ENCODE results near the gene RPP25L.

Gene RPP25L

DNA sequence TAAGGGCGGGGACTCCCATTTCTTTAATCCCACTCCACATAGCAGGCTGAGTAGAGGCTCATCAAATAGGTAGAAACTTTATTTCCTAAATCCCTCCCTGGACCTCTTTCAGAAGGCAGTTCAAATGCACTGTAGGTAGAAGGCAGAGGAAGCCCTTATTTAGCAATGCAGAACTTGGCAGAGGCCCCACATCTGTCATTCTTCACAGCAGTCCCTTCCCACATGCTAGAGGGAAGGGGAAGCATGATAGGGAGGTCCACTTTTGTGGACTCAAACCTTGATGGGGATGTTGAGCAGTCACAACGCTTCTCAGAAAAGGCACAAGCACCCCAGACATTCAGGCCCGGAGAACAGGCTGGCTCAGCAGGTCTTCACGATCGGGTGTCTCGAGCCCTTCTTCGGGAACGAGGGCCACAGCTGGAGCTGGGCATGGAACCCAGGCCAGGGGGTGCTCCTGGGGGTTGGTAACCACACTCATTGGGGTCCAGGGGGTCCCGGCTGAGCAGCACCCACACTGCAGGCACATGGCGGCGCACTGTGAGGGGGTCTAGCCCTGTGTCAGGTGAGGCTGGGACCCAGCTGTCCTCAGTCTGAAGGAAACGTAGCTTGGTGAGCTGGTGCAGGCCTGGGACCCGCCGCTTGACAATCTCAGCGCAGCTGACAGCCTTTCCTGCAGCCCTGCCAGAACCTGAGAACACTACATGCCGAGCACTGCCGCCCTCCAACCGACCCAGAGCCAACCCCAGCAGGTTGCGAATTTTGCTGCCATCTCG is 1.3 kb downstream of the RPP25L start:
- no peak for DNase-seq

DNA sequence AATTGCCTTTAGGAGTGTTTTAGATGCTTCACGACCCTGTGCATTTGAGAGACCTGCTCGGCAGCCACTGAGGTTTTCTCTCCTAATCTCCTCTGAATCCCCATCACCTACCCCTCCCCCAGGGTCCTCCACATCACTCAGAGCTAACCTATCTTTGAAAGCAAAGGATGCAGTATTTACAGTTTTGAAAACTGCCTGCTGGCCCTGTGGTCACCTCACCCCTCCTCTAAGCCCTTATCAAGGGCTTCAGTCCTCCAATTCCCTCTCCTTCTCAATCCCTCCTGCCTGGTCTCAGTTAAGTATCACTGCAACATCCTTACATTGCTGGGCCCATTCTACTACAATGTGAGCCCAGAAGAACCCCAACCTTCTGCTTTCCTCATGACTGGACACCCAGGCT is 4.6 kb downstream of the RPP25L start:
- DNase-seq: no peak

DNA sequence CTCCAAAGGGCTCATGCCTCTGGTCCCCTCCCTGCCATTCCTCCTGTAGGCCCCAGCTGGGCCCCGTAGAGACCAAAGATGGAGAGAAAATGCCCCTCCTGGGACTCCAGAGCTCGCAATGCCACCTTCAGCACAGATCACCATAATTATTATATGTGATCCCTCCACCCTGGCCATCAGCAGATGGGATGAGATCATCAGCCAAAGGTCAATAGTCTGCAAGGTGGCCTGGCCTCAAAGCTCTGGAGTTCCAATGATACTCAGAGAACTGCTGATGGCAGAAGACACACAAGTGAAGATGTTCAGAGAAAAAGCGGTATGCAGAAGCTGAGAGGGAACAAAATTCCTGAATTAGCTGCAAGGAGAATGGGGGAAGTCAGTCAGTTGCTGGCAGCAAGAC is 5.0 kb downstream of the RPP25L start:
- DNase-seq: no peak

DNA sequence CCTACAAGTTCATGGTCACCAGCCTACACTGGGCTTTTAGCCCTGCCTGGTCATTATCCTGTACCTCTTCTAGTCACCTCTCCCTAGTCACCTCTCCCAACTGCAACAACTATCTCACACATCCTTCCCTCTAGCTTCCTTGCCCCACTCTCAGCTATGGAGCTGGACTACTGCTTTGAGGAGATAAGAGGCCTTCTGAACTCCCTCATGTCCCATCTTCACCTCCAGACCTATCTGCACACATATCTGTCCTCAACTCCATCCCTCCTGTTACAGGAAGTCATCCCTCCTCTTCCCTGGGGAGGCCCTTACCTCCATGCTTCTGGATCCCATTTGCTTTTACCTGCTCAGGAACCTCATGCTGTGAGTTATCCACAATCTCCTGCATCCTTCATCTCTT is 5.7 kb downstream of the RPP25L start:
- no peak for DNase-seq

DNA sequence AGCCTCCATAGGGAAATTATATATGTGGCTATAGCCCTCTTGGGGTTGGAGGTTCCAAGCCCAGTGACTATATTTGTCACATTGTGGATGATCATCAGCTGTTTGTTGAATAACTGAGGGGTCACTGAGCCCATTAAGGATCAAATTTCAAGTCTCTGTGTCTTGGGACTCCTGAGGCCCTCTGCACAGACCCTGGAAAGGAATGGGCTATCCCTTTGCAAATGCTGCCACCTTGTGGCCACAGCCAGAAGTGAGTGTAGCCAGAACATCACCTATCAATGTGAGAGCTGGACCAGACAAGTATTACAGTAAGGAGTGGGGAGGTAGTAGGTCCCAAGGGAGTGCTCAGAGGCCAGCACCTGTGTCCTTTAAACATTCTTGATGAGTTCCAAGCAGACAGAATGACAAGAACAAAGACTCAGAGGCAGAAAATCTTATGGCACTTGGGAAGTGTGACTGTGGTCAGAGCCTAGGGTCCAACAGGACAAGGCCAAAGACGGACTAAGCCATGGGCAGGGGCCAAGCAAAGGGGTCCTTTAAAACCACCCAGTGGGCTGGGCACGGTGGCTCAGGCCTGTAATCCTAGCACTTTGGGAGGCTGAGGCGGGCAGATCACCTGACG is 8.2 kb downstream of the RPP25L start:
- peak; percentile 41 to 54 for DNase-seq

DNA sequence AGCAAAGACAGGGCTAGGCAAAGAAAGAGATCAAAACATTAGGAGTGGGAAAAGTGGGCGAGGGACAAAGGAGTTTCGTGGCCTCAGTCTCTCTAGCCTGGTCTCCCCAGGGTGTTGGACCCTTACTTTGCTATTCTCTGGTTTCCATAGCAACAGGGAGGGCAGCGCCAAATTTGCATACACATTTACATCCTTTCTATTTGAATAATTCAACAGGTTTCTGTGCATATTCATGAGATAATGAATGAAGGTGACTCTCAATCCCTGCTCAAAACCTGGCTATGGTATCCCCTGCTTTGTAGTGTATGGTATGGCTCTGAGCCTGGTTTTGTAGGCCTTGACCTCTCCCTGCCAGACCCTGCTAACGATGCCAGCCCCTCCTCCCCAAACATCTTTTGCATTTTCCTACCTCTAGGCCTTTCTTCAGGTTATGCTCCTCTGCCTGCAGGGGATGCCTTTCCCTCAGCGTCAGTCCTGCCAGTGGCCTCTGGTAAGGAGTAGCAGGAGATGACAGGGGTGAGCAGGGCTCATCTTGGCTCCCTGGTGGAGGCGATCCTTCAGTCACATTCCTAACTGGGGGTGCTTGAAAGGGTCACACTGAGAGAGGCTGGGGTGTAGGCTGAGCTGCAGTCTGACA is 9.8 kb downstream of the RPP25L start:
- DNase-seq: no peak

DNA sequence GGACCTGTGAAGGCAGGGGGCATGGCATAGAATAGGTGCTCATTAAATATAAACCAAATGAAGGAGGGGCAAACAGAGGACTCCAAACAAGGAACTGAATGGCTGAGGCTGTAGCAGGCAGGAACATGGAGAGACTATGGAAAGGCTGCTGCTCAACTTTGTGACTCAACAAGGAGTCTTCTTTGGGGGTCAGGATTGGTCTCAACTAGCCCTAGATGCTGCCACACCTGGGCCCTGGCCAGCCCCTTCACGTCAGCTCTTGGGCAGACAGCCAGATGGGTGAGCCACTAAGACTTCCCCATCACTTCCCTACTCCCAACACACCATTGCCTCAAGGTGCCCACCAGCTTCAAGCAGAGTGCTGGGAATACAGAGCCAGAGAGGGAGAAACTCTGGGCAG is 11.0 kb downstream of the RPP25L start:
- no peak for DNase-seq

DNA sequence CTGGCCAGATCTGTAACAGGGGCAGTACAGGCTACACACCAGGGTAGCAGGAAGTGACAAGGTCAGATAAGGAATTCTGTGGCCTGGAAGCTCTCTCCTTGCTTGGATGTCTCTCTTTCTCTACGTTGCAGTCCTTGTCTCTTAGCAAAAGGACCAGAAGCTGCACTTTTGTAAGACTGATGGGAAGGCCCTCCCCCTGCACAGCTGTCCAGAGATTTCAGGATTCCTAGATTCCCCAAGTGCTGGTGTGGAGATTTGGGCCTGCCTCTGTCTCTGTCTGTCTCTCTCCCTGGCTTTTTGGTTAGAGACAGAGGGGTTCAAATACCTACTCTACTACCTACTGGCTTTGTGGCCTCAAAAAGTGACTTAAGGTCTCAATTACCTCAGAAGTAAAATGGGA is 12.4 kb downstream of the RPP25L start:
- no peak for DNase-seq

DNA sequence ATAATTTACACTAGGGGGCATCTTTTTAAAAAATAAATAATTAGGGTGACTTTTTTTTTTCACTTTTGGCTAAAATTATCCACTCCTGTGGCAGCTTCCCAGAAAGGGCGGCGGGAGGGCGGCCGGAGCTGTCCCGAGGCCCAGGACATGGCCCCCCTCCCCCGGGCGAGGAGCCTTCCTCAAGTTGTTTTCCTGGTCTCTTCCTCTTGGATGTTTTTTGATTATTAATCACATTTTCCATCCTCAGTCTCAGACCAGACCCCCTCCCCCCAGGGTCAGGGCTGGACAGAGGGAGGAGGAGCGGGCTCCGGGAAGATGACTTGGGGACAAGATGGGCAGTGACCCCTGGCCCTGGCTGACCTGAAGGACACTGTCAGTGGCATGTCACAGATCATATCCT is 17.7 kb downstream of the RPP25L start:
- no peak for DNase-seq

DNA sequence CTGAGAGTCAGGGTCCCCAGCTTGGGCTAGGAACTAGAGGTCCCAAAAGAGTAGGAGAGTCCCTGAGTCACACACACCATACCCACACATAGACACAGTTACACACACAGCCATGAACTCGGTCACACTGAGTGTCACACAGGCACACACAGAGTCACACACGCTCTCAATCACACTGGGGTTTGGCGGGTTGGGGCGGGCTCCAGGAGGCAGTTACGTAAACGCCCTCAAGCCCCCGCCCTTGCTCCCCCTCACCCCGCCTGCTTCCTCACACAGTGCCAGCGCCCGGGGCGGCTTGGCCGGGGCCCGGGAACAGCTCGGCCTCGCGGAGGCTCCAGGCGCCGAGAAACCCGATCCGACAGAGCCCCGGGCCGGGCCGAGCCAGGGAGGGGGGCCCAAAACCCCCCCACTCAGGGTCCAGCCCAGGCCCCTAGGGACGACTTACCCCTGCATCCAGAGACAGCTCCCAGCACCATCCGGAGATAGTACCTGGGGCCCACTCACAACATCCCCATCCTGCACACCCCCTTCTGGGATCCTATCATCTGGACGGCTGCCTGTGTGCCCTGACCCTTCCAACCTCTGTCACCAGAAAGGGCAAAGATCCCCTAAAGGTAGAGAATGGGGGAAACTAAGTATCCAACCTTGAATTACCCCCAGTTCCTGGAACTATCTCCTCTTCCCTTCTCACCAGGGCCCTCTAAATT is 18.8 kb downstream of the RPP25L start:
- DNase-seq: no peak

DNA sequence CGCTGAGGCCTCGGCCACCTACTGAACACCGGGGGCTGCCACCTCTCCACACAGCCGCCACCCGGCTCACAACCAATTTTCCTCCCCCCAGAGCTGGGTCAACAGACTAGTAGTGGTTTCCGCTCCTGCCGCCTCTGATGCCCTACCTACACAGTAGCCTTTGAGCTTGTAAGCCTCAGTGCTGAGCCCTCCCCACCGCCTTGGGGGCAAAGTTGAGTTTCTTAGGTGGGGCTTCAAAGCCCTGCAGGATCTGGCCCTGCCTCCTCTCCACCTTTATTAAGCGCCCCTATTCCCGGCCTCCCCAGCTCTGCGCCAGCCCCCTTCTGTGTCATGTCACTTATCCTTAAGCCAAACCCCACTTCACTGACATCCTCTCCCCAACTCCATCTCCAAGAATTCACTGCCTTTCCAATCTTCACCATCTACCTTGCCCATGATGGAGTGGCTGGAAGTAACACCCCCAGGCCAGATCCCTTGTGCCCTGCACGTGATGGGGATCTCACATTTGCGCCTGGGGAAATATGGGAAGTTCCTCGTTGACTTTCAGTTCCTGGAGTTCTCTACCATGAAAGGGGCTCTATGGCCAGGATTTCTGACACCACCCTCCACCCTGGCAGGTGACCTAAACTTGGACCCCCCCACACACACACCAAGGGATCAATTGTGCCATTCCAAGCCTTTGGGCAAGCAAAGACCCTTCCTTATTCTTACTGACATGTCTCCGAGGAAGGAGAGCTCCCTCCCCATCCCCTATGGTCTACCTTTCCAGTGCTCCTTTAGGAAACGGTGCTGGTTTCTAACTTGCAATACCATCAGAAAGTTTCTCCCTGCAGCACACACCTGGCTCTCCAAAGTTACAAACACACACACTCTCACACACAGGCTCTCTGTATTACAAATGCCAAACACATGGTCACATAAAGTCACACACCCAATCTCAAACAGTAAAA is 19.7 kb downstream of the RPP25L start:
- no peak for DNase-seq

DNA sequence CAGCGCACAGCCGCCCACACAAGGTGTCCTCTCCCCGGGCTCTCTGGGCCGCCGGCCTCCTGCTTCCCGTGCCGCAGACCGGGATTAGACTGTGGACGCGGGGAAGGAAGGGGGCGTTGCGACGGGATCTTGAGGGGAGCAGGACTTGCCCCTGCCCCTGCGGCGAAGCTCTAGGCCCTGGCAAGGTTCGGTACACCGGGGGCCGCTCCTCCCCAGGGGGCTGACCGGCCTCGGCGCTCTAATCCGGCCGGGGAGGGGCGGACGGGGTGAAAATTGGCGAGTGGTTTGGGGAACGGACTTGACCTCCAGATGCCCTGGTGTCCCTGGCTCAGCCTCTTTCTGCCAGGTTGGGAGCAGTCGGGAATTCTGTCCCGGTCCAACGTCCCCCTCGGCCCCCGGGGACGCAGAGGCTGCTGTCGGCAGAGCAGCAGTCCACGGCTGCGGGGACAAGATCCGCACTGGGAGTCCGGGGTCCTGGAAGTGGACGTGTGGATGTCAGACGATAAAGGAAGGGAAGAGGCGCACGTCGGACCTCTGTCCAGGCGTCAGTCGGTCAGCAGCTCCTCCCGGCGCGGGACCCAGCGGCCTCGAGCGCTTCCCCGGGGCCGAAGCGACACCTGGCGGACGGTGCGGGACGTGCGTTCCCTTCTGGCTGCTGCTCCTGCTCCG is 20.5 kb downstream of the RPP25L start:
- DNase-seq: peak; percentile 31 to 51

DNA sequence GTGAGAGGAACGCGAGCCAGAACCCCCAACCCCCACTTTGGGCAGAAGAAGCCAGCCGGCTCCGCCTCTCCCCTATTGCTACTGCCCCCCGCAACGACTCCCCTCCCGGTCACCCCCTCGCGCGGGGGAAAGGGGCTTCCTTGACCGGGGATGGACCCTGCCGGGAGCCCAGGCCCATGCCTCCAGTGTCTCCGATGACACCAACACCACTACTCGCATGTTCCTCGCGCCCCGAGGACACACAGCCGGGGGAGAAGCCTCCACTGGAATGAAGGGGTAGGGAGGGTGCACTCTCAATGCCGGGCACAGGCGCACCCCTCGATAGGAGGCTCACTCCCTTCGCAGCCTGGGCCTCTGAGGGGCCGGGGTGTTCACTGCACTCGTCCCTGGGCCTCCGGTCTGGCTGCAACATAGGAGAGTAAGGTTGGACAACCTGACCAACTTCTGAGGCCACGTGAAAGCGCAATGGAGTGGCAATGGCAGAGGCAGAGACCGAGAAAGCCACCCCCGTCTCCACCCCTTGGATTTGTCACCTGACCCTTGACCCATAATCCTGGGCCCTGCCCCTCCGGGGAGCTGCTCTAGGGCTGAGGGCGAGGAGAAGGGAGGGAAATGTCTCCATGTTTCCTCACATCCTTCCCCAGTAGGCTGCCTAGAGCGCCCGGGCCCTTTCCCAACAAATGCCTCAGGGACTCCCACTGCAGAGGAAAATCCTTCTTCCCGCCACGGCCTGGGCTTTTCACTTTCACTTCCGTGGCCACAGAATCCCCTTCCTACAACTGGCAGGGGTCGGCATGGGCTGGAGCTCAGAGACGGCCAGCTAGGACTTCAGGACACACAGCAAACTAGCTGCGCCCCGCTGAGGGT is 21.3 kb downstream of the RPP25L start:
- no peak for DNase-seq

DNA sequence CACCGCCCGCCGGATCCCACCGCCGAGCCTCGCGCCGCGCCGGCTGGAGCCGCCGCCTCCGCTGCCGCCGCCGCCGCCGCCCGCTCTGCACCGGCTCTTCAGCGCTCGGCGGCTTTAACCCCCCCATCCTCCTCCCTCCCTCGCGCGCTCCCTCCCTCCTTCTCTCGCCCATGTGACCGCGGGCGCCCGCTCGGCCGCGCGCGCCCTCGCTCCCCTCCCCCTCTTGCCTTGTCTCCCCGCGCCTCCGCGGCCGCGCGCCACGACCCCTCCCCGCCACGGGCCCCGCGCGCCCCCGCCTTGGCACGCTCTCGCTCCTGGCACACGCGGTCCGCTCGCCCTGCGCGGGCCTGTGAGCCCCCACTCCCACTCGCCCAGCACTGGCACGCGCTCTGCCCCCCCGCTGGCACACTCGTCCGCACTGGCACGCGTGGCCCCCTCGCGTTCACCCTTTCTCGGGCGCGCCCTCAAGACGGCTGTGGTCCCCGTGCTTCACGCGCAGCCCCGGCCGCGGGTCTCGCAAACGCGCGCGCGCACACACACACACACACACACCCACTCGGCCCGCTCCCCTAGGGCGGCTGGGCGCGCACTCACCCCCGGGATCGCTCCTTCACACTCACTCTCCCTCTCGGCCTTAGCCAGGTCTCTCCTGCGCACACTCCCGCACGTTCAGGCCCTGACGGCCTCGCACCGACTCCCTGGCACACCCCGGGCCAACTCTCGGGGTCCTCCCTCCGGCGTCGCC is 22.1 kb downstream of the RPP25L start, which contains the start of gene CNTFR:
Gene CNTFR (minus strand): TSS at position 89 of the 745 bp plus-strand sequence. CDS start 20,743 bp downstream, outside the sequence.
- no peak for DNase-seq

DNA sequence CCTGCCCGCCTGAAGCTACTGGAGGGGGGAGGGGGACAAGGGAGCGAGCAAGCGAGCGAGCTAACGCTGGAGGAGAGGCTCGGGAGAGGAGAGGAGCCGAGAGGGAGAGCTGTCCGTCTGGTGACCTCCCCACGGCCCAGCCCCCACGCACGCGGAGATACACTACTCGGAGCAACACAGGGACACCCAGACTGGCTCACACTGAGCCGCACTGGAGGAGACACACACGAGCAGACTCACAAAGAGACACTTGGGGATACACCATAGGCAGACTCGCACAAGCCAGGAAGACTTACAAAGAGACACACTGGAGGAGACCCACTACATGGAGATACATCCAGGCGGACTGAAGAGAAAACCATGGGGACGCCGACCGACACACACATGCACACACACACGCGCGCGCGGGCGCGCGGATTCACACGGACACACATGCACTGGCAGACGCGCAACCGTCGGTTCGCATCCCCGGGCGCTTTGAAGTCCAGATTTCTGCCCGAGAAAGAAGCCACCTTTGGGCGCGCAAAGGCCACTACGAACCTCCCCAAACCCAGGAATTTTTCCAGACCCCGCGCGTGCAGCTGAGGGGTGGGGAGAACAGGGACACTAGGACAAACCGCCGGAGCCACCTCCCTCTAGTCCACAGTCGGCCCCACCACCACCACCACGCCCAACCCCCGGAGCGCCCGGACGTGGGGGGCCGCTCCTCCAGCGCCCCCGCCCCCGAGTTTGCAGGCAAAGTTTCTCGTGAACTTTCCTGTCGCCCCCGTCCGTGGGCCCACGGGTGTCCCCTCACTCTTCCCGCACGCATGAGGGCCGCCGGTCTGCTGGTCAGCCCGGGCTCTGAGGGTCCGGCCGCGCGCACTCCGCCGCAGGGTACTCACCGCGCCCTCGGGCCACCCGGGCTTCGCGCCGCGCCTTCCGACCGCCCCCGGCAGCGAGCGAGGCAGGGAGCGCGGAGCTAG is 22.9 kb downstream of the RPP25L start:
- DNase-seq: no peak

DNA sequence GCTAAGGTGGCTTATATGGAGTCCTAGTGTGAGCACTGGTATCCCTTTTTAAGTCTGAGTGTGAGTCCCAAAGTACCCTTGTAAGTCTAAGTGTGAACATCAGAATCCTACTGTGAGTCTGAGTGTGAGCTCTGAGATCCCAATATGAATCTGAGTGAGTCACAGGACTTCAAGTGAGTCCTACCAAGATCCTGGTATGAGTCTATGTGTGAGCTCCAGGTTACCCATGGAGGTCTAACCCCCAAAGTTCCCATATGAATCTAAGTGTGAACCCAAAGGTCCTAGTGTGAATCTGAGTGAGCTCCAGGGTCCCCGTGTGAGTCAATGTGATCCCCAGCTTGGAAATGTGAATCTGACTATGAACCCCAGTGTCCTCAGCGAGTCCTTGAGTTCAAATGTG is 24.6 kb downstream of the RPP25L start:
- no peak for DNase-seq

DNA sequence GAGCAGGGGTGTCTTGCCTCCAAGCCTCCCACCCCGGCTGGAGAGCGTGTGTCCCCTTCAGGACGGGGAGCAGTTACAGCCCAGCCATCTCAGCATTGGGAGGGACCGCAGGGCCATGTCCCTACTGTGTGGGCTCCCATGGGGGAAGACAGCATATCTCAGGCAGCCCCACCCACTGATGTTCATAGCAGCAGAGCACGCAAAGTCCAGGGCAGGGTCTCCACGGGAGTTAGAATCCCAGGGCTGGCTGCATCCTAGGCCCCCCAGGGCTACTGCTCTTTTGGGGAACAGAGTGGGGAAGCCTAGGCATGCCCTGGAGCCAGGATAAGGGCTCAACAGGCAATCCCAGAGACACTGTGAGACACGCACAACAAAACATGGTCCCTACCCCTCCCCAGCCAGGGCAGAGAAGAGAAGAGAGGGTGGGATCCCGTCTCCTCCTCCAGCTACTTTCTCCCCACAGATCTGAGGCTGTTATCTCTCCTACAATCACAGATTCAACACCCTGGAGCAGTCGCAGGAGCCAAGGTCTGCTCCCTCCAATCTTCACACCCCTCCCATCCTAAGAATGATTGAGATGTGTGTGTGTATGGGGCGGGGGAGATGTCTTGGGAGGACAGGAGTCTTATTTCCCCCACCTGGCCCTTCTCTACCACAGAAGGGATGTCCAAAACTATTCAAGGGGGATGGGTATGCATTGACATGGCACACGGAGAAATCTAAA is 25.8 kb downstream of the RPP25L start:
- no peak for DNase-seq

DNA sequence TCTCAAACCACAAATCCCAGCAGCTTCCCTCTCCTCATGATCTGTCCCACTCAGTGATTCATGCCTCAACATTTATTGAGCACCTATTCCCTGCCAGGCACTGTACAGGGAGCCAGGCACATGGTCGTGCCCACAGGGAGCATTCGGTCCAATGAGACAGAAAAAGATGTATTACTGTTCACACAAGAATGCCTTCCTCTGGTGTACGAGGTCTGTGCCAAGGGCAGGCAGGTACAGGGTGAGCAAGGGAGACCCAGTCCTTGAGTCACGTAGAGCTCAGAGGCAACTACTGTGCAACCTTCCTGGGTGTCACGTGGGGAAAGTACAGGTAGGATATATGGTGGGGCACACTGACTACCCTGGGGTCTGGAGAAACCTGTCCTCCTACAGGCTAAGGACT is 26.9 kb downstream of the RPP25L start:
- no peak for DNase-seq
